HG02852 (cell line): Measurements from ENCODE around the gene KLF14.
"Not testable (repeated sequence)": the region's sequence is repeated elsewhere in the genome, so short reads cannot be mapped to it uniquely, and the experiment has no call there.

ENCODE experiments used
- ATAC-seq: cut with Tn5 transposase; IDR thresholded peaks from one replicate; pipeline ENCODE4 v1.9.1; 2021; ENCODE audit warnings: mild to moderate bottlenecking, moderate library complexity; ENCODE audit not compliant: unreplicated experiment

KLF14 gene

DNA sequence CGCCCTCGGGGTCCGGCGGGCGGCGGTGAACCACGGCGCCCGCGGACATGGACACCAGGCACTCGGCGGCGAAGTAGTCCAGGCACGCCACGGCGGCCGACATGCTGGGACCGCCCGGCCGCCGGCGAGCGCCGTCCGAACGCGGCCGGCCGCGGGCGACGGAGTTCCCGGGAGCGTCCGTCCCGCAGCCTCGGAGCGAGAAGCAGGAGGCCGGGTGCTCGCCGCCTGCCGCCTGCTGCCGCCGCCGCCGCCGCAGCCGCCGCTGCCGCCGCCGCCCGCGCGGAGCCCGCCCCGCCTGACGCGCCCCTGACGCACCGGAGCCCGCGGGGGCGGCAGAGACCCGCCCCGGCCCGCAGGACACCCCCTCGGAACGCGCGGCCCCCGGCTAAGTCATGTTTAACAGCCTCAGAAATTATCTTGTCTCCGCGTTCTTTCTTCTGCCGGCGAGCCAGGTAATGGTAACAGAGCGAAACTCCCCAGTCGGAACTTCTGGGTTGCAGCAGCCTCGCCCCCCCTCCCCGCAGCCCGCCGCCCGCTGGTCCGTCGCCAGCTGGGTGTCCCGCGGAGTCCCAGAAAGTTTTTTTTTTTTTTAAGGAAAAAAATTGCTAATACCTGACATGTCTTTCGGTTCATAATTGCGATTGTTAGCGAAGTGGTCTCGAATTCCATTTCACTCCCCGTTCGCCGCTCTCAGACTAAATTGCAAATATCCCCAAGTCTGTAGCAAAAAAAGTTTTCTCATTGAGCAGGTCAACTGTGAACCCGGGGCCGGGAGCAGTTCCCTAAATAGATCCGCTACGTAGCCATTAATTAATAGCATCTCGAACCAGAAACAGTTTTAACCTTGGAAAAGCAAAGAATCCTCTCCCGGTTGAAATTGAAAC, at the start of gene KLF14:
TSS of gene KLF14 (minus strand) at position 277 of the 884 bp plus-strand sequence. CDS start at position 103, 174 bp downstream.
- ATAC-seq = peak; percentile 51

DNA sequence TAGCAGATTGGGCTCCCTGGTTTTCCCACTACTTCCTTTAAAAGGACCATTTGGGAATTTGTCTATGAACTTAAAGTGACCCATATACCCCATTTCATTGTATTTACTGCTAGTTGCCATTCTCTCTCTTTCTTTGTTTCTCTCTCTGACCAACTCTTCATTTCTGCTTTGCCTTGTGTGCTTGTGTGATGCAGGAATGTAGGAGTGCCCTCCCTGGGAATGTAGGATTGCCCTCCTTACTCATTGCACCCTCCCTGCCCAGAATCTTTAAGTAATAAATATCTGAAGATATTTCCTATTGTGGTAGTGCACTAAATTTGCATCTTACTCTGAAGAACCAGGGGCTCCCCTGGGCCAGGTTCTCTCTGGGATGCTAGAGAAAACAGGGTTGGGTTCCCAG, 47.3 kb upstream of the KLF14 start:
- ATAC-seq = no peak

DNA sequence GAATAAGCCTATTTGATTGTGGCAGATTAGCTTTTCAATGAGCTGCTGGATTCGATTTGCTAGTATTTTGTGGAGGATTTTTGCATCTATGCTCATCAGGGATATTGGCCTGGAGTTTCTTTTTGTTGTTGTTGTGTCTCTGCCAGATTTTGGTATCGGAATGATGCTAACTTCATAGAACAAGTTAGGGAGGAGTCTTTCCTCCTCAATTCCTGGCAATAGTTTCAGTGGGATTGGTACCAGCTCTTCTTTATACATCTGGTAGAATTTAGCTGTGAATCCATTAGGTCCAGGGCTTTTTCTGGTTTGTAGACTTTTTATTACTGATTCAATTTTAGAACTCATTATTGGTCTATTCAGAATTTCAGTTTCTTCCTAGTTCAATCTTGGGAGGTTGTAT, 43.4 kb upstream of the KLF14 start:
- no peak for ATAC-seq

GRCh38 chr7:130772456-130772855, 38.4 kb upstream of the KLF14 start:
- ATAC-seq = not testable (repeated sequence)

DNA sequence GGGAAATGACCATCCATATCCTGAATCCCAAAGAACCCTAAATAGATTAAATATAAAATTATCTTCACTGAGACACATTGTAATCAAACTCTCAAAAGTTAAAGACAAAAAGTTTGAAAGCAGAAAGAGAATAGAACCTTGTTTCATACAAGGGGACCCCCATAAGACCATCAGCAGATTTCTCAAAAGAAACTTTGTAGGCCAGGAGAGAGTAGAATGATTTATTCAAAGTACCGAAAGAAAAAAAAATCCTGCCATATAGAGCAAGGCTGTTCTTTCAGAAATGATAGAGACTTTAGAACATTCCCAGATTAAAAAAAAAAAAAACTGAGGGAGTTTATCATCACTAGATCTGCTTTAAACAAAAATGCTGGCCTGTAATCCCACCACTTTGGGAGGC, 34.8 kb upstream of the KLF14 start:
- ATAC-seq = no peak

- not testable (repeated sequence) for ATAC-seq
These were observed 30.6 kb upstream of the KLF14 start for GRCh38 chr7:130764569-130764968.

- no peak for ATAC-seq
These were observed 24.5 kb upstream of the KLF14 start for GRCh38 chr7:130758429-130759056.

DNA sequence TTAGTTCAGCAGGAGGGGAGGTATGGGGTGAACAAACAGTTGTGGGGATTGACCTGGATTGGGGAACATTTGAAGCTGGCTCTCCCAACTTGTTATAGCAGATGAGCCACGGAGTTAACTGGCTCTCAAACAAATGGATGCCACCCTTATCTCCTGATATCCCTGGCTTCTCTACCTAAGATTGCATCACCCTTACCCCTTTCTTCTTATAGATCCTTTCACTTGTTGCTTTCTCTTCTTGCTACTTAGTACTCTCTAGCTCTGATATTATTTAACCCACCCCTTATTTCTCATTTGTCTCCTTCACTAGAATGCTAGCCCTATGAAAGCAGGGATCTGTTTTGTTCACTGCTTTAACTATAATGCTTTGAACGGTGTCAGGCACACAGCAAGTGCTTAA, 22.3 kb upstream of the KLF14 start:
- no peak for ATAC-seq

- ATAC-seq = no peak
These were observed 18.4 kb upstream of the KLF14 start for GRCh38 chr7:130752424-130752823.

DNA sequence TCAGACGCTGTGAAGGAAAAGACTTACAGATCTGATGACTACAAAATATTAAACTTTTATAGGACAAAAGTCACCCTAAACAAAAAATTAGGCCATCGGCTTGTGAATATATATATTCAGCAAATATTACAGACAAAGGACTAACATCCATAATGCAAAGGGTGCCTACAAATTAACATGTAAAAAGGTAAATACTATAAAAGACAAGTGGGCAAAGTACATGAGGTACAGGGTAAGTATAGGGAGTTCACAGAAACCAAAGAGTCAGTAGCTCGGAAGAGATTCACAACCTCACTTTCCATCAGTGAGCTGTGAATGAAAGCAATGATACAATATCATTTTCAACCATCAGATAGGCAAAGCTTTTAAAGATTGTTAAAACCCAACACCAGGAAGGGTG, 16.7 kb upstream of the KLF14 start:
- ATAC-seq = no peak

GRCh38 chr7:130748531-130749389, 14.8 kb upstream of the KLF14 start:
- no peak for ATAC-seq

- ATAC-seq = peak; percentile 72
These were observed 7.5 kb upstream of the KLF14 start for GRCh38 chr7:130741331-130741995.

DNA sequence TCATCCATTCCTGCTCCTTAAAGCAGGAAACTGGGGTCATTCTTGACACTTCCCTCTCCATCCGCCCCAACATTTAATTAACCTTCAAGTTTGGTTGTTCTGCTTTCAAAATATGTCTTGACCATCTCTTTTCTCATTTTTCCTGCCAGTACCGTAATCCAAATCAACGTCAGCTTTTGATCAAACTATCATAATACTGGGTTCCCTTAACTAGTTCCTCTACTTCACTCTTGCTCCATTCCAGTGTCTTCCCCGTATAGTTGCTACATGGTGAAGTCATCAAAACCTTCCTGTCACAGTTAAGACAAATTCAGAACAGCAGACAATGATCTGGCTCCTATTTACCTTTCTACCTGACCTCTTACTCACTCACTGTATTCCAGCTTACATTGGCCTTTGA, 6.6 kb upstream of the KLF14 start:
- ATAC-seq = no peak

DNA sequence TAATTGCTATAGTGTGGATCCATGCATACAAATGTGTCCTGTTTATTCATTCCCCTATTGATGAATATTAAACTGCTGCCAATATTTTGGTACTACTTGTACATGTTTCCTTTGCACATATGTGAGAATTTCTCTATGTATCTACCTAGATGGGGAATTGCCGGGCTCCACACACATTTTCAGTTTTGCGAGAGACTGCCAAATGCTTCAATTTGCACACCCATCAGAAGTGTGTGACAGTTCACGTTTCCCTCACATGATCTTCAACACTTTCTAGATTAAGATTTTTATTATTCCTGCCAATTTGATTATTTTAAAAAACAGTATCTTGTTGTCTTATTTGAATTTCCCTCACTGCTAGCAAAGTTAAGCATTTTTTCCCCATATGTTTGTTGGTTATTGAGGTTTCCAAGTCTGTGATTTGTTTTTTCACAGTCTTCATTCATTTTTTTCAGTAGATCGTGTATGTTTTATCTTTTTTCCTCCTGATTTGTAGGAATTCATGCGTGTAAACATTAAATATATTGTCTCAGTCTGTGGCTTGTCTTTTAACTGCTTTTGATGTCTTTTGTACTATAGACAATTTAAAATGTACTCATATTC, 2.4 kb upstream of the KLF14 start:
- no peak for ATAC-seq

DNA sequence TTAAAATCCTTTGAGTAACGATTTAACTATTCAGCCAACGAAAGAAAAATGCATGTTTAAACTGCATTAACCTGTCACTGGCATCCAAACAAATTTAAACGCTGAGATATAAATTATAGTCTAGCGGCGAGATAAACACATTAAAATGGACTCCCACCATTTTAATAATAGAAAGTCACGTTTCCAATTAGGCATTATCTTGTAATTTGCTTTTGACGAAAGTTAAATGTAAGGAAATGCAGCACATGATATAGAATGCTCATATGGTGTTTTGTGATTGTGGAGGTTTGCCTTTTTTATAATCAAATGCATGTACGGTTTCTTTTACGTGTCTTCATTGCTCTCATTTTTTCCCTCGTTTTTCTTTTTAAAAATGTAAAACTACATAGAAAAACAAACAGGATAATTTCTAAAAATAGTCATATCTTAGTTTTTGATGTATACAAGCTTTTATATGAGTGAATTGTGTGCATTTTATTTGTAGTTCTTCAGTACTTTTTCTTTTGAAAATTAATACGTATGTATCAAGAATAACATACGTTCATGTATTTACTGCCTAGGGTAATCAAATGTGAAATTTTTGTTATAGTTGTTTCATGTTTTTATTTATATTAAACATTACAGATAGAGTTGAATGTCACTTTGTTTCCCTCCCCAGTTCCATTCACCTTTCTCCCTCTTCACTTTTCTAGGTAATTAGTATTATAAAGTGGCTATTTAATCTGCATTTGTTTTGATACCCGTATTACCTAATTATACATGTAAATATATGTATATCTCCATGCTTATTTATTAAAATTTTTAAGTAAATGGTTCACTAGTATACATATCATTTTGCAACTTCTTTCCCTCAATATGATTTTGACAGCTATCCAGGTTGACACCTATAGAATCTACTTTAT, 1.1 kb upstream of the KLF14 start:
- no peak for ATAC-seq

- ATAC-seq = peak; percentile 55
These were observed 752 bp downstream of the KLF14 start for GRCh38 chr7:130732980-130733930.

- ATAC-seq = no peak
These were observed 10.2 kb downstream of the KLF14 start for GRCh38 chr7:130723784-130724183.
